Neutrophil (primary cell): ENCODE data around the gene ITPK1.

ENCODE experiments used
- H3K27ac ChIP-seq: fragments of 200-600 bp; sonication (generic); 2 replicates; pipeline ENCODE4 v1.5.1; 2016; ENCODE audit warnings: mild to moderate bottlenecking, moderate library complexity
- H3K27me3 ChIP-seq: fragments of 200-600 bp; sonication (generic); 2 replicates; pipeline ENCODE4 v1.6.0; 2016; ENCODE audit warnings: mild to moderate bottlenecking
- H3K36me3 ChIP-seq: fragments of 200-600 bp; sonication (generic); 2 replicates; pipeline ENCODE4 v1.5.1; 2017
- H3K4me1 ChIP-seq, 2 experiments: fragments of 200-600 bp in 1 of 2; sonication (generic) in 1 of 2; 1 replicate in 1 of 2; 2 replicates in 1 of 2; pipeline versions ENCODE4 v1.5.1 to v1.6.1; 2013 to 2016; ENCODE audit warnings: low read depth in 1 of 2, low read length in 1 of 2, mild to moderate bottlenecking in 1 of 2, moderate library complexity in 1 of 2; ENCODE audit not compliant: control insufficient read depth in 1 of 2, insufficient read depth in 1 of 2
- H3K4me3 ChIP-seq, 2 experiments: fragments of 200-600 bp in 1 of 2; sonication (generic) in 1 of 2; 1 replicate in 1 of 2; 2 replicates in 1 of 2; pipeline ENCODE4 v1.5.1; 2013 to 2016; ENCODE audit warnings: low read depth in 1 of 2, low read length in 1 of 2, mild to moderate bottlenecking in 1 of 2, moderate library complexity in 1 of 2
- H3K9me3 ChIP-seq: fragments of 200-600 bp; sonication (generic); 2 replicates; pipeline ENCODE4 v1.5.1; 2016
- TF ChIP-seq, protein P1 (sequence below): fragments of 200-600 bp; sonication (generic); IDR thresholded peaks from 2 replicates; pipeline ENCODE4 v1.5.1; 2016; ENCODE audit warnings: antibody characterized with exemption

ITPK1 gene

DNA sequence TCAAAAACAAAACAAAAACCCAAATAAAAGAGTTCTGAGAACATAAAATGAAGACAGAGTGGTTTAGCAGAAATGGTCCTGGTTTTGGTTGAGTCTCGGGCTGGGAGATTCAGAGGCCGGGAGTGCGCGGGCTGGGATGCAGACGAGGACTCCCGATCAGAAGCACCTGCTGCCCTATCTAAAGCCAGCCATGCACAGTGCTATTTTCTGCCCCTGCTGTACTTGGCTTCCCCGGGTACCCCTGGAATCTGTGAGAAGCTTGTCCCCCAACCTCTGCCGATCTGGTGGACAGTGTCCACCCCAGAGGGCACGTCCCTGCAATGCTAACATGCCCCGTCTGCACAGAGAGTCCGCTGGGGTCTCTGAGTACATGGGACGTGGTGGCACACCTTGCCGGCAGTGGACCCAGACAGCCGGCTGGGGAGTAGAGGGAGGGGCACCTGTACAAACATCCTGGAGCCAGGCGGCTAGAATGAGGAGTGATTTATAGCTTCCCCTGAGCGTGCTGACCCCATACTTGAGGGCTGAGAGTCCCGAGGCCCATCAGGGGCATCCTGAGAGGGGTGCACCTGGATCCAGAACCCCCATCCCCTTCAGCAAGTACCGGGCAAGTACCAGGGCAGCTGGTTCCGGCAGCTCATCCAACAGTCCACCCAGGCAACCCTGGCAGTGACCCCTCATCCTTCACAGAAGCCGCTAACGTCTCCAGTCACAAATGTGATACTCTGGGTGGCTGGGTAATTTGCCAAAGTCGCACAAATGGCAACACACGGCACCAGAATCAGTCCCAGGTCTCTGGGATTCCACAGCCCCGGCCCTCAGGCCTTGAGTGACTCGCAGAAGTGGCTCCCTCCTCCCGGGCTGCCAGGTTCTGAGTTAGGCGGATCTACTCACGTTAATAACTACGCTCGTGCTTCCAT is 155.7 kb downstream of the ITPK1 start:
- Histone ChIP-seq H3K9me3 (no peaks in the 10 kb centered on the region), H3K4me3 (no peak overlapping the region), H3K36me3 (peaks cover 79% of the 10 kb centered on the region), H3K4me1 (no peaks in the 10 kb centered on the region), H3K27me3 (no peaks in the 10 kb centered on the region), H3K27ac (no peak overlapping the region)
- TF ChIP-seq, protein P1, sequence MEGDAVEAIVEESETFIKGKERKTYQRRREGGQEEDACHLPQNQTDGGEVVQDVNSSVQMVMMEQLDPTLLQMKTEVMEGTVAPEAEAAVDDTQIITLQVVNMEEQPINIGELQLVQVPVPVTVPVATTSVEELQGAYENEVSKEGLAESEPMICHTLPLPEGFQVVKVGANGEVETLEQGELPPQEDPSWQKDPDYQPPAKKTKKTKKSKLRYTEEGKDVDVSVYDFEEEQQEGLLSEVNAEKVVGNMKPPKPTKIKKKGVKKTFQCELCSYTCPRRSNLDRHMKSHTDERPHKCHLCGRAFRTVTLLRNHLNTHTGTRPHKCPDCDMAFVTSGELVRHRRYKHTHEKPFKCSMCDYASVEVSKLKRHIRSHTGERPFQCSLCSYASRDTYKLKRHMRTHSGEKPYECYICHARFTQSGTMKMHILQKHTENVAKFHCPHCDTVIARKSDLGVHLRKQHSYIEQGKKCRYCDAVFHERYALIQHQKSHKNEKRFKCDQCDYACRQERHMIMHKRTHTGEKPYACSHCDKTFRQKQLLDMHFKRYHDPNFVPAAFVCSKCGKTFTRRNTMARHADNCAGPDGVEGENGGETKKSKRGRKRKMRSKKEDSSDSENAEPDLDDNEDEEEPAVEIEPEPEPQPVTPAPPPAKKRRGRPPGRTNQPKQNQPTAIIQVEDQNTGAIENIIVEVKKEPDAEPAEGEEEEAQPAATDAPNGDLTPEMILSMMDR: no peak

DNA sequence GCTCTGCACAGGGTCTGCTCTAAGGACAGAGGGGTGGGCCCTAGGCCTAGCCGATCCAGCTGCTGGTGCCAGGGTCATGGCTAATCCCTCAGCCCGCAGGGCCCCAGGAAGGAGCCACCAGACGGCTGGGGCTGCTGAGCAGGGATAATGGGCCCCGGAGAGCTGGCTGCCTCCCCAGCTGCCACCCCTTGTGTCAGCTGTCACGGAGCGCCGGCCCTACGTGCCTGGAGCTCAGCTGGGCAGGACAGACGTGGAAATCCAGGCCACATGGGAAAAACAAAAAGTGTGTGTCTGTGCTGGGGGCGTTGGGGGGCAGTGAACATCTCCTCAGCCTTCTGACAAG is 156.6 kb downstream of the ITPK1 start:
- Histone ChIP-seq H3K27me3 (no peaks in the 10 kb centered on the region), H3K36me3 (peaks cover 88% of the 10 kb centered on the region), H3K27ac (no peak overlapping the region), H3K4me1 (no peaks in the 10 kb centered on the region), H3K4me3 (no peak overlapping the region), H3K9me3 (no peaks in the 10 kb centered on the region)
- TF ChIP-seq, protein P1: no peak

DNA sequence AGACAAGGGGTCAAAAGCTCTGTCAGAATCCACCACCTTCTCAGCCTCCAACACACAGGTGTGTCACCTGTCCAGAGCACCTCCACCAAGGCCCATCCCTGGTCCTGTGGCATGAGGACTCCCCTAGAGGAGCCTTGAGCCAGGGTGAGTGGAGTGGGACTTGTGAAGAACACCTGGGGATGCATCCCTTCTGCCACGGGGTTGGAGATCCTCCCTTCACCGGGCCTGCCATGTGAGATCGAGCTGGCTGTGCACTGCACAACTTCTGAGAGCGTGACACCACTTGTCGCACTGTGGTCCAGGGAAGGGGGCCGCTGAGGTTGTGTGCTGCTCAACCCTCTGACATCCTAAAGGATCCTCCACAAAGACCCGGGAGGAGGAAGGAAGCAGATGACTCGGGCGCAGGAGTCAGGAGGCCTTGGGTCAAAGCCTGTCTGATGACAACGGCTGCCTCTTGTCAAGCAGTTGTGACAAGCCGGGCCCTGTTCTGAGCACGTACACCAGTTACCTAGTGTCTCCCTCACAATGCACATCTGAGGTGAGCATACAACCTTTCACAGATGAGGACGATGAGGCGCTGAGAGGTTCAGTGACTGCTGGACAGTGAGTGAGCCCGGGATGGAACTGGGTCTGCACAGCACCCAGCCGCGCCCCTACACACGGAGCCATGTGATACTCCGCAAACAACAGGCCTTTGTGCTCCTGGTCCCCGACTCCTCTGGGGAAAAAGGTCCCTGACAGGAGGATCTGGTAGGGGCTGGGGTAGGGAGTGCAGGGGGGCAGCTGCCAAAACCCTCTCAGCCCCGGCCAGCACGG is 157.1 kb downstream of the ITPK1 start:
- TF ChIP-seq, protein P1: no peak
- Histone ChIP-seq H3K9me3 (no peaks in the 10 kb centered on the region), H3K27ac (no peak overlapping the region), H3K4me1 (no peaks in the 10 kb centered on the region), H3K4me3 (no peak overlapping the region), H3K27me3 (no peaks in the 10 kb centered on the region), H3K36me3 (peaks cover 93% of the 10 kb centered on the region)

DNA sequence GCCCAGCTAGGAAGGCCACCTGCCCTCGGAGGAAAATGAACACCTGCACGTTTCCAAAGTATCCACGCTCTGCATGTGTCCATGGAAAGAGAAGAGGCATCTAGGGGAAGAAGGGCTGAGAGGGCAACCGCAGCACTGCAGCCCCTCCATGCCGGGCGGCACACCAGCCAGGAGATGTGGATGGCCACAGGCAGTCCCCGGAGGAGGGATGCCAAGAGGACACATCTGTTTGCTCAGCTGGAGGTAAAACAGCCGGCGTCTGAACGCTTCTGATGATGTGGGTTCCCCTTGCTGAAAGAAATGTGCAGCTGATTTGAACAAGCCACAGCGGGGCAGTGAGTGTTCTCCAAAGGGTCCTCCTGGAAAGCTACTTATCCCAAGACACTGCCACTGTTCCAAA is 158.8 kb downstream of the ITPK1 start:
- Histone ChIP-seq H3K36me3 (peaks cover 100% of the 10 kb centered on the region), H3K27ac (no peak overlapping the region), H3K4me1 (no peaks in the 10 kb centered on the region), H3K27me3 (no peaks in the 10 kb centered on the region), H3K4me3 (no peak overlapping the region), H3K9me3 (no peaks in the 10 kb centered on the region)
- TF ChIP-seq, protein P1: no peak

DNA sequence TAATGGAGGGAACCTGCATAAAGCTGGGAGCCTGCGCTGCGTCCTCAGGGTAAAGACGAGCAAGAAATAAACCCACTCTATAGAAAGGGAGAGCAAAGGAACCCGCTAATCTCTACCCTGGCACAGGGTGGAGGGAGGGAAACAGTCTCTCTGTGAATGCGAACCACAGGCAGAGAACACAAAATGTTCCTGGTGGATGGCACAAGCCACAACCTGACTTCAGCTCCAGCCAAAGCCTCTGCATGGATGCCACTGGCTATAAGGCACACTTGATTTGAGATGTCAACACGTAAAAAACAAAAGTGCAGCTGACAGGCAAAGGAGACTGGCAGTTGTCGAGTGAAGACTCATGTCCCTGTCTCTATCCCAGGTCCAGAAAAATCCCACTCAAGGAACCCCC is 160.3 kb downstream of the ITPK1 start:
- H3K4me1 ChIP-seq: no peaks in the 10 kb centered on the region
- TF ChIP-seq, protein P1: no peak

More for the DNA sequence above, 160.3 kb downstream of the ITPK1 start:
- H3K27me3 ChIP-seq: no peaks in the 10 kb centered on the region
- H3K4me3 ChIP-seq: no peak overlapping the region
- no peaks in the 10 kb centered on the region for H3K9me3 ChIP-seq
- no peak overlapping the region for H3K27ac ChIP-seq
- H3K36me3 ChIP-seq: peaks cover 100% of the 10 kb centered on the region
